HG03045 (cell line): ENCODE measurements around the gene CYP11A1.
"Not testable (repeated sequence)": the region's sequence is repeated elsewhere in the genome, so short reads cannot be mapped to it uniquely, and the experiment has no call there.

Source experiments
- ATAC-seq: cut with Tn5 transposase; IDR thresholded peaks from one replicate; pipeline ENCODE4 v1.9.1; 2021; ENCODE audit warnings: mild to moderate bottlenecking, moderate library complexity; ENCODE audit not compliant: unreplicated experiment

The CYP11A1 gene

GRCh38 chr15:74376226-74376625, 8.8 kb upstream of the CYP11A1 start:
- ATAC-seq = no peak

- no peak for ATAC-seq
Observed at GRCh38 chr15:74375303-74375693, 7.9 kb upstream of the CYP11A1 start.

GRCh38 chr15:74374648-74375302, 7.3 kb upstream of the CYP11A1 start:
- ATAC-seq = no peak

GRCh38 chr15:74373731-74374647, 6.5 kb upstream of the CYP11A1 start:
- peak; percentile 63 for ATAC-seq

GRCh38 chr15:74373056-74373650, 5.7 kb upstream of the CYP11A1 start:
- no peak for ATAC-seq

GRCh38 chr15:74370471-74370870, 3.0 kb upstream of the CYP11A1 start:
- no peak for ATAC-seq

- no peak for ATAC-seq
Observed at GRCh38 chr15:74369756-74370155, 2.3 kb upstream of the CYP11A1 start.

- ATAC-seq = no peak
Observed at GRCh38 chr15:74369084-74369745, 1.8 kb upstream of the CYP11A1 start.

GRCh38 chr15:74368121-74368520, 675 bp upstream of the CYP11A1 start:
- no peak for ATAC-seq

- ATAC-seq = no peak
Observed at GRCh38 chr15:74365598-74366445, 1.6 kb downstream of the CYP11A1 start.

GRCh38 chr15:74364936-74365597, 2.4 kb downstream of the CYP11A1 start:
- no peak for ATAC-seq

- ATAC-seq = no peak
Observed at GRCh38 chr15:74362482-74362881, 5.0 kb downstream of the CYP11A1 start.

- not testable (repeated sequence) for ATAC-seq
Observed at GRCh38 chr15:74360855-74361254, 6.6 kb downstream of the CYP11A1 start.

- ATAC-seq = not testable (repeated sequence)
Observed at GRCh38 chr15:74359376-74359775, 8.1 kb downstream of the CYP11A1 start.

GRCh38 chr15:74357514-74357913, 9.9 kb downstream of the CYP11A1 start:
- ATAC-seq = not testable (repeated sequence)

GRCh38 chr15:74356050-74356449, 11.4 kb downstream of the CYP11A1 start:
- ATAC-seq = not testable (repeated sequence)

- ATAC-seq = not testable (repeated sequence)
Observed at GRCh38 chr15:74353992-74354391, 13.5 kb downstream of the CYP11A1 start.

- no peak for ATAC-seq
Observed at GRCh38 chr15:74352393-74352910, 15.0 kb downstream of the CYP11A1 start.

GRCh38 chr15:74351670-74352069, 15.8 kb downstream of the CYP11A1 start:
- ATAC-seq = no peak
